PFSK-1 (cell line): Measurements from ENCODE around the gene FGFR2.

Experiments used
- FOXP2 ChIP-seq: optimal IDR thresholded peaks from 2 replicates; pipeline ENCODE3; 2011; ENCODE audit warnings: borderline replicate concordance, control low read depth, inconsistent platforms; ENCODE audit not compliant: insufficient read depth; ENCODE audit errors: extremely low read length, extremely low read depth
- POLR2AphosphoS5 ChIP-seq: IDR thresholded peaks from 2 replicates; pipeline ENCODE4 v1.6.1; 2012; ENCODE audit warnings: low read depth, mild to moderate bottlenecking, control low read depth, low read length, moderate library complexity
- REST ChIP-seq, 2 experiments: IDR thresholded peaks; 2 replicates each; pipeline versions ENCODE4 v1.6.1 to v1.8.0; 2011 to 2012; ENCODE audit warnings: low read depth in 2 of 2, low read length in 2 of 2, control low read depth in 1 of 2, inconsistent platforms in 1 of 2, mild to moderate bottlenecking in 1 of 2, moderate library complexity in 1 of 2; ENCODE audit not compliant: insufficient read depth in 1 of 2
- SIN3A ChIP-seq: IDR thresholded peaks from 2 replicates; pipeline ENCODE4 v1.6.1; 2012; ENCODE audit warnings: mild to moderate bottlenecking, low read length, moderate library complexity, borderline replicate concordance; ENCODE audit not compliant: insufficient read depth
- TAF1 ChIP-seq: IDR thresholded peaks from 2 replicates; pipeline ENCODE4 v1.6.1; 2012; ENCODE audit warnings: low read length, control low read depth, borderline replicate concordance; ENCODE audit not compliant: insufficient read depth

The FGFR2 gene

GRCh38 chr10:121568275-121568674, 30.0 kb downstream of the FGFR2 start:
- TF ChIP-seq TAF1 = no peak
- TF ChIP-seq REST (IDR thresholded peaks at IDR 0.05; ENCODE audit: insufficient read depth in 1 of 2, low read depth in 2 of 2, low read length in 2 of 2) = no peak
- TF ChIP-seq FOXP2 = no peak
- no peak for TF ChIP-seq SIN3A
- TF ChIP-seq POLR2AphosphoS5 = no peak

- TF ChIP-seq TAF1 (no peak), POLR2AphosphoS5 (no peak), REST (IDR thresholded peaks at IDR 0.05; ENCODE audit: insufficient read depth in 1 of 2, low read depth in 2 of 2, low read length in 2 of 2) (no peak), SIN3A (no peak), FOXP2 (no peak)
These were observed 30.7 kb downstream of the FGFR2 start for GRCh38 chr10:121567569-121567968.

GRCh38 chr10:121566755-121567154, 31.5 kb downstream of the FGFR2 start:
- TF ChIP-seq POLR2AphosphoS5 = no peak
- no peak for TF ChIP-seq TAF1
- TF ChIP-seq REST (IDR thresholded peaks at IDR 0.05; ENCODE audit: insufficient read depth in 1 of 2, low read depth in 2 of 2, low read length in 2 of 2) = no peak
- no peak for TF ChIP-seq SIN3A

- no peak for TF ChIP-seq SIN3A
- no peak for TF ChIP-seq FOXP2
- no peak for TF ChIP-seq POLR2AphosphoS5
- TF ChIP-seq TAF1 = no peak
- no peak for TF ChIP-seq REST (IDR thresholded peaks at IDR 0.05; ENCODE audit: insufficient read depth in 1 of 2, low read depth in 2 of 2, low read length in 2 of 2)
These were observed 38.8 kb downstream of the FGFR2 start for GRCh38 chr10:121559326-121560026.

- TF ChIP-seq SIN3A = no peak
- no peak for TF ChIP-seq REST (IDR thresholded peaks at IDR 0.05; ENCODE audit: insufficient read depth in 1 of 2, low read depth in 2 of 2, low read length in 2 of 2)
- no peak for TF ChIP-seq FOXP2
- no peak for TF ChIP-seq POLR2AphosphoS5
- TF ChIP-seq TAF1 = no peak
These were observed 40.0 kb downstream of the FGFR2 start for GRCh38 chr10:121558238-121558637.
